ENCODE data around the gene OR6B3.
"Not testable (repeated sequence)": the region's sequence is repeated elsewhere in the genome, so short reads cannot be mapped to it uniquely, and the experiment has no call there.

Gene OR6B3

GRCh38 chr2:240044096-240044495, 9.2 kb downstream of the OR6B3 start:
- DNase-seq (ENCODE audit: low read depth in 2 of 2, low spot score in 1 of 2), result not testable (repeated sequence)

- DNase-seq (ENCODE audit: low read depth in 2 of 2, low spot score in 1 of 2), result no peak
Measured at GRCh38 chr2:240043279-240043989, 9.9 kb downstream of the OR6B3 start.

GRCh38 chr2:240042740-240043139, 10.6 kb downstream of the OR6B3 start:
- DNase-seq (ENCODE audit: low read depth in 2 of 2, low spot score in 1 of 2), result no peak

- no peak for DNase-seq (ENCODE audit: low read depth in 2 of 2, low spot score in 1 of 2)
Measured at GRCh38 chr2:240041363-240041762, 12.0 kb downstream of the OR6B3 start.

- no peak for DNase-seq (ENCODE audit: low read depth in 2 of 2, low spot score in 1 of 2)
Measured at GRCh38 chr2:240037358-240037757, 16.0 kb downstream of the OR6B3 start.

GRCh38 chr2:240033330-240033678, 20.0 kb downstream of the OR6B3 start:
- no peak for DNase-seq (ENCODE audit: low read depth in 2 of 2, low spot score in 1 of 2)

GRCh38 chr2:240032406-240033329, 20.7 kb downstream of the OR6B3 start:
- DNase-seq (ENCODE audit: low read depth in 2 of 2, low spot score in 1 of 2), result no peak

GRCh38 chr2:240030379-240031094, 22.8 kb downstream of the OR6B3 start, which contains the start of gene OR6B2:
TSS of gene OR6B2 (minus strand) at chr2:240030429. CDS start at chr2:240030429, 0 bp downstream.
- DNase-seq (ENCODE audit: low read depth in 2 of 2, low spot score in 1 of 2), result no peak

GRCh38 chr2:240024766-240025165, 28.6 kb downstream of the OR6B3 start:
- DNase-seq (ENCODE audit: low read depth in 2 of 2, low spot score in 1 of 2), result peak in 1 of 2 donors; percentile 2

- no peak for DNase-seq (ENCODE audit: low read depth in 2 of 2, low spot score in 1 of 2)
Measured at GRCh38 chr2:240023792-240024191, 29.5 kb downstream of the OR6B3 start.

GRCh38 chr2:240021488-240022104, 31.7 kb downstream of the OR6B3 start:
- peak in 1 of 2 donors; percentile 22 for DNase-seq (ENCODE audit: low read depth in 2 of 2, low spot score in 1 of 2)

- no peak for DNase-seq (ENCODE audit: low read depth in 2 of 2, low spot score in 1 of 2)
Measured at GRCh38 chr2:240018071-240018750, 35.1 kb downstream of the OR6B3 start.

- DNase-seq (ENCODE audit: low read depth in 2 of 2, low spot score in 1 of 2), result no peak
Measured at GRCh38 chr2:240014327-240014726, 39.0 kb downstream of the OR6B3 start.

- no peak for DNase-seq (ENCODE audit: low read depth in 2 of 2, low spot score in 1 of 2)
Measured at GRCh38 chr2:240013343-240013742, 40.0 kb downstream of the OR6B3 start.

- no peak for DNase-seq (ENCODE audit: low read depth in 2 of 2, low spot score in 1 of 2)
Measured at GRCh38 chr2:240002983-240003382, 50.3 kb downstream of the OR6B3 start.

- DNase-seq (ENCODE audit: low read depth in 2 of 2, low spot score in 1 of 2), result no peak
Measured at GRCh38 chr2:240000671-240001070, 52.6 kb downstream of the OR6B3 start.

- DNase-seq (ENCODE audit: low read depth in 2 of 2, low spot score in 1 of 2), result no peak
Measured at GRCh38 chr2:239997686-239998409, 55.5 kb downstream of the OR6B3 start.

Measured in stimulated activated CD8-positive, alpha-beta memory T cell treated with anti-CD3 and anti-CD28 coated beads, Interleukin-4, amount 100 ng/mL, for 4 hours (primary cell).